GM12878 (cell line): ENCODE data around the gene LIMK1. TPM values are rescaled to one million over a fixed set of nuclear protein-coding genes. Genes with fewer than 3 reads are reported as not detected.

Source experiments
- ATAC-seq: fragments of 200-7000 bp; cut with Tn5 transposase; 3 replicates; pipeline ENCODE4 v1.9.1; 2020; ENCODE audit warnings: mild to moderate bottlenecking, moderate library complexity
- BruUV-seq: library from RNA; stranded (reverse); fragments of 400-500 nt; replicated peaks from 2 replicates; lab custom pipeline; 2021; lab: Mats Ljungman, UMichigan
- CTCF ChIA-PET: fragments of 300-600 bp; sonication (Branson Sonifier 250); formaldehyde crosslinking; extraction: SDS; loops from one replicate; lab custom pipeline; 2021; ENCODE audit warnings: inconsistent platforms; lab: Yijun Ruan, JAX
- POLR2A ChIA-PET: fragments of 350-600 bp; formaldehyde crosslinking; extraction: SDS; loops from one replicate; lab custom pipeline; 2021; ENCODE audit warnings: inconsistent platforms; lab: Charles Lee
- RAD21 ChIA-PET: fragments of 300-600 bp; sonication (Branson Sonifier 250); formaldehyde crosslinking; loops from one replicate; lab custom pipeline; 2023; ENCODE audit warnings: antibody characterized with exemption; ENCODE audit not compliant: unreplicated experiment; lab: Charles Lee
- SMC1A ChIA-PET: fragments of 300-600 bp; sonication (Branson Sonifier 250); formaldehyde crosslinking; loops from one replicate; lab custom pipeline; 2023; ENCODE audit not compliant: unreplicated experiment, uncharacterized antibody; lab: Charles Lee
- DNase-seq: peaks from one replicate; pipeline ENCODE4 v3.0.0-alpha.2; 2011; ENCODE audit warnings: low read depth, low spot score
- FAIRE-seq: peaks from 3 replicates; lab custom pipeline; 2011; peaks lifted over from hg19 to GRCh38; lab: Jason Lieb, UNC
- H2AFZ ChIP-seq: 2 replicates; pipeline ENCODE4 v1.6.0; 2011; ENCODE audit warnings: low read depth, low read length, control low read depth; ENCODE audit not compliant: control insufficient read depth
- H3K27ac ChIP-seq: 2 replicates; pipeline ENCODE4 v1.5.1; 2011; ENCODE audit warnings: control low read depth; ENCODE audit not compliant: control insufficient read depth, insufficient read depth
- H3K27me3 ChIP-seq, 2 experiments: replicated peaks in 1 of 2; 2 replicates each; pipeline versions ENCODE4 v1.6.0 to v1.6.1; 2011; ENCODE audit warnings: low read length in 1 of 2; ENCODE audit not compliant: control insufficient read depth in 2 of 2, insufficient read depth in 2 of 2
- H3K36me3 ChIP-seq, 2 experiments: 2 replicates each; pipeline ENCODE4 v1.5.1; 2011; ENCODE audit warnings: low read length in 1 of 2; ENCODE audit not compliant: control insufficient read depth in 2 of 2, insufficient read depth in 2 of 2
- H3K4me1 ChIP-seq: 2 replicates; pipeline ENCODE4 v1.6.1; 2011; ENCODE audit warnings: mild to moderate bottlenecking, low read length, moderate library complexity, mixed read lengths; ENCODE audit not compliant: control insufficient read depth, insufficient read depth
- H3K4me2 ChIP-seq: 2 replicates; pipeline ENCODE4 v1.6.0; 2011; ENCODE audit warnings: control low read depth; ENCODE audit not compliant: control insufficient read depth, insufficient read depth
- H3K4me3 ChIP-seq: fragments of 200-600 bp; sonication (generic); 2 replicates; pipeline ENCODE4 v1.5.1; 2016
- H3K79me2 ChIP-seq: 2 replicates; pipeline ENCODE4 v1.6.0; 2011; ENCODE audit warnings: low read length; ENCODE audit not compliant: control insufficient read depth, insufficient read depth
- H3K9ac ChIP-seq: 2 replicates; pipeline ENCODE4 v1.8.0; 2011; ENCODE audit warnings: low read length, control low read depth, mixed read lengths; ENCODE audit not compliant: control insufficient read depth, insufficient read depth
- H3K9me3 ChIP-seq: replicated peaks from 3 replicates; pipeline ENCODE4 v1.5.1; 2011; ENCODE audit warnings: mild to moderate bottlenecking, low read length; ENCODE audit not compliant: control insufficient read depth, insufficient read depth
- H4K20me1 ChIP-seq: 2 replicates; pipeline ENCODE4 v1.6.0; 2011; ENCODE audit not compliant: control insufficient read depth, insufficient read depth
- EGR1 ChIP-seq, 2 experiments: IDR thresholded peaks; 1 replicate in 1 of 2; 2 replicates in 1 of 2; pipeline ENCODE4 v1.6.1; 2011 to 2012; ENCODE audit warnings: low read depth in 2 of 2, low read length in 2 of 2, borderline replicate concordance in 1 of 2, mild to moderate bottlenecking in 1 of 2, moderate library complexity in 1 of 2
- ELK1 ChIP-seq: IDR thresholded peaks from 2 replicates; pipeline ENCODE4 v1.6.1; 2012; ENCODE audit warnings: low read depth, low read length, improper control_type of control experiment
- MAX ChIP-seq: IDR thresholded peaks from 2 replicates; pipeline ENCODE4 v1.6.1; 2012; ENCODE audit warnings: low read depth, low read length, improper control_type of control experiment
- NR2C2 ChIP-seq: IDR thresholded peaks from 2 replicates; pipeline ENCODE4 v1.6.1; 2011; ENCODE audit warnings: borderline replicate concordance, low read depth; ENCODE audit not compliant: control insufficient read depth, insufficient read length
- NRF1 ChIP-seq: conservative IDR thresholded peaks from 2 replicates; pipeline ENCODE4 v1.6.1; 2011; ENCODE audit warnings: mild to moderate bottlenecking, low read depth, low read length, improper control_type of control experiment
- POLR2AphosphoS2 ChIP-seq: IDR thresholded peaks from 2 replicates; pipeline ENCODE4 v1.6.1; 2011; ENCODE audit warnings: low read depth, mild to moderate bottlenecking, low read length, improper control_type of control experiment, moderate library complexity
- PRDM15 ChIP-seq: fragments of 450-650 bp; formaldehyde crosslinking; IDR thresholded peaks from 2 replicates; pipeline ENCODE4 v1.4.0; 2020; ENCODE audit warnings: mild to moderate bottlenecking, moderate library complexity
- TARDBP ChIP-seq: IDR thresholded peaks from 2 replicates; pipeline ENCODE4 v1.6.1; 2016; ENCODE audit warnings: borderline replicate concordance
- TCF12 ChIP-seq: IDR thresholded peaks from 2 replicates; pipeline ENCODE4 v1.6.1; 2011; ENCODE audit warnings: low read depth, mild to moderate bottlenecking, low read length
- WGBS: methylation state at CpG from one replicate; pipeline ENCODE4 v1.1.6; 2016; ENCODE audit warnings: low lambda C conversion rate; ENCODE audit not compliant: insufficient replicate concordance, insufficient coverage; ENCODE audit errors: missing lambda C conversion rate; 5-methylcytosine and 5-hydroxymethylcytosine counted together
- in situ Hi-C: fragments of 300-500 bp; cut with MboI; formaldehyde crosslinking; loops from 9 replicates; pipeline ENCODE4 v1.14.3; 2018; ENCODE audit warnings: mixed read lengths
- intact Hi-C: fragments of 100-400 bp; cut with micrococcal nuclease; formaldehyde crosslinking; loops from one replicate; pipeline ENCODE4 v1.14.2; 2022; ENCODE audit not compliant: unreplicated experiment
- polyA plus RNA-seq, 11 experiments: library from polyadenylated mRNA; depleted of rRNA in 4 of 11; unstranded in 6 of 11; stranded (reverse) in 5 of 11; fragments of >200 nt; fragmentation: Nextera tagmentation in 4 of 11; fragmentation: Illumina TruSeq in 1 of 11; extraction: Ambion mirVana in 4 of 11; extraction: Trizol in 1 of 11; gene quantifications; 1 replicate in 1 of 11; 2 replicates in 10 of 11; pipeline versions ENCODE4 v1.2.1 to v1.2.3, GENCODE V29; 2011 to 2016; ENCODE audit warnings: inconsistent platforms in 2 of 11, missing spikeins in 2 of 11, low read depth in 1 of 11
- total RNA-seq, 4 experiments: library from RNA; depleted of rRNA in 3 of 4; stranded (reverse); fragments of >200 nt in 3 of 4; fragmentation: Illumina TruSeq in 1 of 4; extraction: Trizol in 1 of 4; gene quantifications; 2 replicates each; pipeline versions ENCODE4 v1.2.1 to v1.2.3, GENCODE V29; 2013 to 2021

LIMK1 gene
- total and polyA plus RNA-seq, 10 of the 15 experiments (the other 5 are each of a cell fraction or from before 2014, with no cell fraction given) = 0.71 to 59.4 (median 28.8) TPM

GRCh38 chr7:74129887-74130286, 46.3 kb downstream of the LIMK1 start:
- Histone ChIP-seq H3K9ac (no peak overlapping the region), H3K9me3 (no peaks in the 10 kb centered on the region), H3K4me1 (no peaks in the 10 kb centered on the region), H3K79me2 (no peaks in the 10 kb centered on the region), H4K20me1 (no peaks in the 10 kb centered on the region), H3K27me3 (no peaks in the 10 kb centered on the region), H3K27ac (no peak overlapping the region), H3K4me2 (no peak overlapping the region), H3K4me3 (no peak overlapping the region), H2AFZ (no peak overlapping the region), H3K36me3 (no peaks in the 10 kb centered on the region)
- no peak for FAIRE-seq
- ChIA-PET CTCF (no interaction called here), SMC1A (no interaction called here), RAD21 (interaction anchor here (1.8 kb wide), 1 partner anchor 271 kb away, joined by 4 read pairs; no protein-coding TSS in a partner anchor), POLR2A (no interaction called here)
- intact Hi-C loops = loop anchor here (10.0 kb wide), 1 partner anchor 65 kb away; no protein-coding TSS in a partner anchor
- in situ Hi-C loops = no loop called here
- no peak for ATAC-seq
- 3% methylated on average over 2 of the region's 2 CpGs for WGBS
- no peak for TF ChIP-seq TARDBP
- TF ChIP-seq MAX = no peak
- no peak for TF ChIP-seq POLR2AphosphoS2
- no peak for TF ChIP-seq EGR1 (IDR thresholded peaks at IDR 0.05; ENCODE audit: borderline replicate concordance in 1 of 2, low read depth in 2 of 2, low read length in 2 of 2)
- no peak for TF ChIP-seq NRF1
- BruUV-seq = no TSS peak
- DNase-seq = no peak

- H3K9ac ChIP-seq = no peak overlapping the region
- intact Hi-C loops = no loop called here
- in situ Hi-C loops = no loop called here
- H3K9me3 ChIP-seq = no peaks in the 10 kb centered on the region
- H4K20me1 ChIP-seq = no peaks in the 10 kb centered on the region
- CTCF ChIA-PET = no interaction called here
- BruUV-seq = no TSS peak
- no peaks in the 10 kb centered on the region for H3K36me3 ChIP-seq
- no peaks in the 10 kb centered on the region for H3K4me1 ChIP-seq
- no peak for DNase-seq
- no peak for TF ChIP-seq NR2C2
- no peak for TF ChIP-seq PRDM15 (CRISPR knock-in tag)
- TF ChIP-seq ELK1 = no peak
- no peak for TF ChIP-seq TCF12
- no peak for FAIRE-seq
- H3K27me3 ChIP-seq = no peaks in the 10 kb centered on the region
- RAD21 ChIA-PET = interaction anchor here (1.8 kb wide), 1 partner anchor 270 kb away, joined by 4 read pairs; no protein-coding TSS in a partner anchor
- POLR2A ChIA-PET = interaction anchor here (1.6 kb wide), 1 partner anchor 11 kb away, joined by 3 read pairs; no protein-coding TSS in a partner anchor
- SMC1A ChIA-PET = no interaction called here
- ATAC-seq = no peak
- H3K4me2 ChIP-seq = no peak overlapping the region
- H3K27ac ChIP-seq = no peak overlapping the region
- no peaks in the 10 kb centered on the region for H3K79me2 ChIP-seq
- no peak overlapping the region for H3K4me3 ChIP-seq
- 60% methylated on average over 4 of the region's 4 CpGs for WGBS
- no peak overlapping the region for H2AFZ ChIP-seq
These were observed 46.9 kb downstream of the LIMK1 start for GRCh38 chr7:74130518-74130917.
